Activated T-cell treated with anti-CD3 and anti-CD28 coated beads for 4 hours (primary cell): ENCODE measurements around the gene RPTOR.
"Not testable (repeated sequence)": the region's sequence is repeated elsewhere in the genome, so short reads cannot be mapped to it uniquely, and the experiment has no call there.

Experiments used
- DNase-seq: peaks from one replicate; pipeline ENCODE4 v3.0.0-alpha.2; 2020

The RPTOR gene

DNA sequence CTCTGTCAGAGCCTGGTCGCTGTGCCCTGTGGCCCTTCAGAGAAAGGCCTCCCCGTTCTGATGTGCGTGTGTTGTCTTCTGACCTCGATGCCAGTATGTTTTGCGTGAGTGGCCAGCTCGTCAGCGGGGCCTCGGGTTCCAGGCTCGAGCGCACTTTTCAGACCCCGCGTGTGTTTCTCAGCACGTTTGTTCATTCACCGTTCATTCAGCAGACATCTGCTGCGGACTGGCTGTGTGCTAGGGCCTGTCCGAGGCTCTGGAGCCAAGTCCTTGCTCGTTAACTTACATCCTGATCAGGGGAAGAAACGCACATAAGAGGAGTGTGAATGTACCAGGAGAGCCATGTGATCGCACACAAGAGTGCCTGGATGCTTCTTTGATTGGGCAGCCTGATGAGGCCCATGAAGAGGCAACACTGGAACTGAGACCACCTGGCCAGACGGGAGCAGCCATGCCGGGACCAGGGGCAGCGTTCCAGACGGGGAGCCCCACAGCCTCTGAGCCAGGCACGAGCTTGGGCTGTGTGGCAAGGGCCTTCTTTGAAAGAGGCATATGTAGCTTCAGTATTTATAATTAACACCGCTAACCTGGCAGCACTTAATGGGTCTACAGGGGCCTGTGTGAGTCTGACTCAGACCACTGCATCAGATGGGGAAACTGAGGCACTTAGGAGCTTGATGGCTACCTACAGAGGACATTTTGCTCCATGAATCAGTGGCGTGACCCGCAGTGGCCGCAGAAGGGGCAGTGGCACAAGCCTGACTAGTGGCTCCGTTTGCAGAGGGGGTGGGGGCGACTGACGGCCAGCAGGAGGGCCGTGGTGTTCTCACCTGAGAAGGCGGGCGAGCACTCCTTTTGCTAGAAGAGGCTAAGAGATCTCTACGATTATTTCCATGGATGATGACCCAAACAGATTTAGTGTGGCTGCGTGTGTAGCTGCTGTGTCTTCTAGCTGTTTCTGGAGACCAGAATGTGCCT is 259.1 kb downstream of the RPTOR start:
- DNase-seq: no peak

DNA sequence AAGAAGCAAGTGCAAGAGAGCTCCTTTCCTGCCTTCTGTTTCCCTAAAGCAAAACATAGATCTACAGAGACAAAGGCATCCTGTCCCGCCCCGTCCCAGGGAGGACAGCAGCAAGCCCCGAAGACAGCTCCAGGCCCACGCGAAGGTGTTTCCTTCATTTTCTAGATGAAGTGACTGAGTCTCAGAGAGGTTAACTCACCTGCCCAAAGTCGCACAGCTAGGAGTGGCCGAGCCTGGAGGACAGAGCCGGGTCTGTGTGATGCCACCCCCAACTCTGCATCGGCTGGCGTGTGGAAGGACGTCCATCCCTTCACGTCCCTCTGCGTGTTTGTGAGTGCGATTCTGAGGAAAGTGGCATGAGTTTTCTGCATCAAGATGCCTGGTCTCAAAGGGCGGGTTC is 259.8 kb downstream of the RPTOR start:
- DNase-seq: no peak

DNA sequence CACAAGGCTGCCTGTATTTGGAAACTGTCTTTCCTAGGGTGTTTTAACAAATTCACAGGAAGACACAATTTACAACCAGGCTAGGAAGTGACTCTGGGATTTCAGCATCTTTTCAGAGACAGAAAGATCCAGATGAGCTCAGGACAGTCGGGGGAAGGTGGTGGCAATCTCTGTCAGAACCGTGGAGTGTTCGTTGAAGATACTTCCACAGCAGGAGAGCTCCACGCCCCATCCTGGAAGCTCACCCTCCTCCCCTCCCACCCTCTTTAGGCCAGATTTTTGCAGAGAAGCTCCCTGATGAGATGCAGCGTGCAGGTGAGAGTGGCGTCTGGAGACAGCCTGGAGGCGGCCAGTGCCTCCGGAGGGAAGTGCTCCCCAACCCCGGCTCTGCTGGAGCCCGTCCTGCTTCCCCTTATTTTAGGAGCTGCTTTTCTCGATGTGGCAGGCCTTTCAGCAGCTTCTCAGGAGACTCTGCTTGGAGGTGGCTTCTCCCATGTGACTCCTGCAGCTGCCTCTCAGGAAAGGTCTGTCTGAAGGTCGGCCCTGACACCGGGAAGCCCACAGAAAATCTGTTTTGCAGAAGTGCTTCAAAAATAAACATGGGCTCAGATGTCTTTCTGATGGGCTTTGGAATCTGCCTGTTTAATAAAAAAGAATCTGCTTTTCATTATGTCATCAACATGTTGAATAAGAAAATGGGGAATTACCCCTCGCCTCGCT is 260.6 kb downstream of the RPTOR start:
- DNase-seq: no peak

DNA sequence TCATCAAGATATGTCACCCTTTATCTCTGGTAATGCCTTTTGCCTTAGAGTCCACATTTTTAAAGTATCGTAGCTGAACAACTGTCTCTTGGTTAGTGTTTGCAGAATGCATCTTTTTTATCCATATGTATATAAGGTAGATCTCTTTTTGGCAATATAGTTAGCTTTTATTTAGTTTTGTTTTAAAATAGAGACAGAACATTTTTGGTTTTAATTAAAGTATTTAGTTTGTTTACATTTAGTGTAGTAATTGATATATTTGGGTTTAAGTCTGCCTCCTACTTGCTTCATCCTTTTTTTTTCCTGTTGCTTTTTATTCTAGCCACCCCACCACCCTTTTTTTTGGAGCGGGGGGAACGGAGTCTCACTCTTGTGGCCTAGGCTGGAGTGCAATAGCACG is 262.4 kb downstream of the RPTOR start:
- DNase-seq: no peak

DNA sequence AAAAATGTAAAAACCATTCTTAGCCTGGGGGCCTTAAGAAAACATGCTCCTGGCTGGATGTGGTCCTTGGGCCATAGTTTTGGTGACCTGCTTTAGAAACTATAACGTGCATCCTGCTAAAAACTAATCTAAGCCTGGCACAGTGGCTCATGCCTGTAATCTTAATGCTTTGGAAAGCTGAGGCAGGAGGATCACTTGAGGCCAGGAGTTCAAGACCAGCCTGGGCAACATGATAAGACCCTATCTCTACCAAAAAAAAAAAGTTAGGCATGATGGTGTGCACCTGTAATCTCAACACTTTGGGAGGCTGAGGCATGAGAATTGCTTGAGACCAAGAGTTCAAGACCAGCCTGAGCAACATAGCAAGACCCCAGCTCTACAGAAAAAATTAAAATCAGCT is 263.2 kb downstream of the RPTOR start:
- no peak for DNase-seq

DNA sequence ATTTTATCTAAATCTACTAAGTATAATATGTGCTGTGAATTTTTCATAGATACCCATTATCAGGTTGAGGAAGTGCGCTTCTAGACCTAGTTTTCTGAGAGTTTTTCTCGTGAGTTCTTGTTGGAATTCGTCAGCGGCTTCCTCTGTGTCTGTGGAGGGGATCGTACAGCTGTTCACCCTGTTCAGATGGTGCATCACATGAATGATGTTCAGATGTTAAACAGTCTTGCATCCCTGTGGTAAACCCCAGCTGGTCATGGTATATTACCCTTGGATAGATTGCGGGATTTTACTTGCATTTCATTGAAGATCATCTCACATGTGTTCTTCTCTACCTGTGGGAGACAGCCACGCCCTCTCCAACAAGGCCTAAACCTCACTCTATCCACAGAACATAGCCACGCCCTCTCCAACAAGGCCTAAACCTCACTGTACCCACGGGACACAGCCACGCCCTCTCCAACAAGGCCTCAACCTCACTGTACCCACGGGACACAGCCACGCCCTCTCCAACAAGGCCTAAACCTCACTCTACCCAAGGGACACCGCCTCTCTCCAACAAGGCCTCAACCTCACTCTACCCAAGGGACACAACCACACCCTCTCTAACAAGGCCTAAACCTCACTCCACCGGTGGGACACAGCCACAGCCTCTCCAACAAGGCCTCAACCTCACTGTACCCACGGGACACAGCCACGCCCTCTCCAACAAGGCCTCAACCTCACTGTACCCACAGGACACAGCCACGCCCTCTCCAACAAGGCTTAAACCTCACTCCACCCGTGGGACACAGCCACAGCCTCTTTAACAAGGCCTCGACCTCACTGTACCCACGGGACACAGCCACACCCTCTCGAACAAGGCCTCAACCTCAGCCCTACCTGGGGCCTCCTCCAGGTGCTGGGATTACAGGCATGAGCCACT is 266.8 kb downstream of the RPTOR start:
- no peak for DNase-seq

DNA sequence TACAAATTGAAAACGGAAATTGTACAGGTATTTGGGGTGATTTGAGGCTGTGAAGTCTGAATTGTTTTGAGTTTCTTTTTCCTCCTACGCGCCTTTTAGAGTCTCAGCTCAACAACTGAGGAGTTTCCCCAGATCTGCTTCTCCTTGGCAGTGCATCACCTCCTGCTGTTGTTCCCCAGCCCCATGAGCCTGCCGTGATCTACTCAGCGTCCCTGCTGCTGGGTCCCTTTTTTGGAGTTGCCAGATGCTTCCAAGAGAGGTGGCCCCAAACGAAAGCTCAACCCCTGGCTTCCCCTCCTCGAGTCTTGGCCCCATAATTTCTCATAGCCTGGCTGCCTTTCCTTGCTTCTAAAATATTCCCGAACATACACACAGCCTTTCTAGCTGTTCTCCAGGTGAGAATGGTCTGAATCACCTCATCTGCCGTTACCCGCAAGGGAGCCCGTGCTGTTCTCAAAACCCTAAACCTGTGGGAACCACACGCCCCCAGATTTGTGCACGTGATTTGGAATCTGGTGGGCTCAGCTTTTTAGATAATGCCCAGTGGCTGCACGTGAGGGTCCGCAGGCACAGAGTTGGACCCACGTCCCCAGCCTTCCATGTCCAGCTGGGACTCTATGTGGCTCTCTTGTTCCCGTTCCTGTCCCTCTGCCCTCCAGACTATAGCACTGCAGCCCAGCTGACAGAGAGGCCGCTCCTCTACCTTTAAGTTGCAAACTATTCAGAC is 267.9 kb downstream of the RPTOR start:
- no peak for DNase-seq

DNA sequence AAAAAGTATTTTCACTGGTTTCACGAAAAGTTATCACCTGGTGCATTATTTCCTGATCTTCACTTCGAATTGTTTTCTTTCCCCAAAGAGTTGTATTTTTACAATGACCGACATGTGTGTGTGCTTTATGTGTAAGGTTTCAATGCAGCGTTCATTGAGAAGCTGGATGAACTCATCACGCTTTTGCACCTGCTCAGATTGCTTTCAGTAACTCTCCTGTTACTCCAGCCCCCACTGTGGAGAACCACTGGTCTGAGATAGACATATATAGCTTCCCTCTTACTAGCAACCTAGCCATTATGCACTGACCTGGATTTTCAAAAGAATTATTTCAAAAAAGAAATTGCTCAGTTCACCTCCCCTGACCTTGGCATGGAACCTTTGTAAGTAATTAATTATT is 268.7 kb downstream of the RPTOR start:
- DNase-seq: no peak

DNA sequence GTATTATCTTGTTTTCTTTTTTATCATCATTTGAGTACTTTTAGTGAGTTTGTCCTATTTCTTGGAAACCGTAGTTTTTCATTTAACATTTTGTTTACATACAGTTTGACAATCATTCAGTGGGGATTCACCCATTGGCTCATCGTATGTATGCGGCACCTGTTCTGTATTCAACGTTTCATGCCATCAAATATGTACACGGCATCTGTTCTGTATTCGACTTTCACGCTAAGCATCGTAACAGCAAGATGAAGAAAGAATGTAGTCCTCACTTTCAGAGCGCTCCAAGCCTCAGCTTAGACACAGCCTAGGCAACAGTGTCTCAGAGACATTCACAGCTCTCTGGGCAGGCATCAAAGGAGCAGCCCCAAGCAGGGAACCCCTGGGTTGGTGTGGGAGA is 269.9 kb downstream of the RPTOR start:
- no peak for DNase-seq

DNA sequence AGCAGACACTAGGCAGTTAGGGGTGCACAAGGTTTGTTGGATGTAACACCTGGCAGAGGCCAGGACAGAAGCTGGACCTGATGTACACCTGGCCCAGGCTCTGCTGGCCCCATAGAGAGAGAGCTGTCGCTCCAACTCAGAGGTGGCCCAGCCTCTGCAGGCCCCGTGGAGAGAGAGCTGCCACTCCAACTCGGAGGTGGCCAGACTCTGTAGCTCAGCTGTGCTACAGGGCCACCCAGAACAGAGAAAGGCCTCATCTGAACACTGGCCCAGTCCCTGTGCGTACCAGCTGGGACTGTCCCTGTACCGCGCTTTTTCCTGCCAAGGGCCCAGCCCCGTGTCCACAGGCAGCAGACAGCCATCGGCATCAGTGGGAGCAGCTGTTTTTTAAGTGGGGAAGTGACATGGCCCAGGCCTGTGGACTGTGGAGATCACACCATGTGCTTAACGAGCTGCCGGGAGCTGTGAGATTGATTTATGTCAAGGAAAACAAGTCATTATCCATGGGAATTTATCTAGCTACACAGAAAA is 270.6 kb downstream of the RPTOR start:
- no peak for DNase-seq

DNA sequence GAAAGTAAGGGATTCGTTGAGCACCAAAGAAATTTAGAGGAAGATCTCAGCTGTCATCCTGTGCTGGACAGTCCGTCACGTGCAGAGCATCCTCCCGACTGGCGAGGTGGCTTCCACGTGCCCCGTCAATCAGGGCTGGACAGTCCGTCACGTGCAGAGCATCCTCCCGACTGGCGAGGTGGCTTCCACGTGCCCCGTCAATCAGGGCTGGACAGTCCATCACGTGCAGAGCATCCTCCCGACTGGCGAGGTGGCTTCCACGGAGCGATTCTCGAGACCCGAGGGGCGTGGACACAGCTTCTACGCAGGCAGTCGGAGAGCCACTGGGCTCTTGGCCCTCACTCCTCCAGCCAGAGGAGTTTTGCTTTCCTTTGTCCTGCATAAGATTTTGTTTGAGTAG is 271.1 kb downstream of the RPTOR start:
- DNase-seq: not testable (repeated sequence)

DNA sequence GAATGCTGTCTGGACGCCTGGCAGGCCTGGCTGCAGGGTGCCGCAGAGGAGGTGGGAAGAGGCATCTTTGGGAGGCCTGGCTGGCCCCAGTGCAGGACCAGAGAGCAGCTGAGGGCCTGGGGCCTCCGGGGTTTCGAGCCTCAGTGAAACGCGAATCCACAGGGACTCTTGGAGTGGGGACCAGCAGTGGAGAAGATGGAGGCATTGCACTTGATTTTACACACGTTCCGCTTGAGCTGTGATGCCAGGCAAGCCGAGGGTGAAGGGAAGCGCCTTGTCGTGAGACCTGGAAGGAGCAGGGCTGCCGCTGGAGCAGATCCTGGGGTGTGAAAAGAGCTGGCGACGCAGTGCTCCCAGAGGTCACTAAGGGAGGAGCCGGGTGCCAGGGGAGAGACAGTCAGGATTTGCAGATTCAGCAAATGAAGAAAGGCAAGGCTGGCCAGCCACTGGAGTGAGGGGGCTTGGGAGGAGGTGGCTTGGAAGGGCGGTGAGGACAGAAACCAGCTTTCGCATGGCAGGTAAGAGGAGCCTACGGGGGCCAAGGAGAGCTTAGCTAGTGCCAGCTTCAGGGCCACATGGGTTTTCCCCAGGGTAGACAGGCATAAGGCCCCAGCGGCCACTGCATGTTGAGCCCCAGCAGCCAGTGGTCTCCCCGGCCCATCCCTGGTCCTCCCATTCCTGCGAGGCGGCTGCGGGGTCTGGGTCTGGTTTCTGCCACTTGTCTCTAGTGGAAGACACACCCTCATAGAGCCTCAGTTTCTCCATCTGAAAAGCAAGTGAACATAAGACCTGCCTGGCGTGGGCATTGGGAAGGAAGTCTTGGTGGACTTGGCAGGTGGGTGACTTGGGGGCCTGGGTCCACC is 271.8 kb downstream of the RPTOR start:
- DNase-seq: no peak

DNA sequence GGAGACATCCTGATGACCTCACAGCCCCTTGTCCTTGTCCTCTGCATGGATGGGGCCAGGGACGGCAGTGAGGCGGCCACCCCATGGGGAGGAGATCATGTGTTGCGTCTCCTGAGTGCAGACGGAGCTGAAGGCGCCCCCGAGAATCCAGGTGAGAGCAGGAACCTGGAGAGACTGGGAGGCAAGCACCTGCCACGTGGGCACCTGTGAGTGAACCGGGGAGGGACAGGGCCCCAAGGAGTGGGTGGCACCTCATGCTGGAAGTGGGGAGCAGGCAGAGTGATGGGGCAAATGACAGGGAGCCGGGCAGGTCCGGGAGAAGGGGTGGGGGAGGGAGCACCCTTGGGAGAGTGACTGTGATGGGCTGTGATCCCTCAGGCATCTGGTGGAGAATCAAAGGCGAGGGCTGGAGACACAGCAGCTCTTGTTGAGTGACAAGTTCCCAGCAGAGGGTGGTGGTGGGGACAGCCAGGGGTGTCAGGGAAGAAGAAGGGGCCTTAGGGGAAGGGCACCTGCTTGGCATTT is 272.7 kb downstream of the RPTOR start:
- DNase-seq: no peak

DNA sequence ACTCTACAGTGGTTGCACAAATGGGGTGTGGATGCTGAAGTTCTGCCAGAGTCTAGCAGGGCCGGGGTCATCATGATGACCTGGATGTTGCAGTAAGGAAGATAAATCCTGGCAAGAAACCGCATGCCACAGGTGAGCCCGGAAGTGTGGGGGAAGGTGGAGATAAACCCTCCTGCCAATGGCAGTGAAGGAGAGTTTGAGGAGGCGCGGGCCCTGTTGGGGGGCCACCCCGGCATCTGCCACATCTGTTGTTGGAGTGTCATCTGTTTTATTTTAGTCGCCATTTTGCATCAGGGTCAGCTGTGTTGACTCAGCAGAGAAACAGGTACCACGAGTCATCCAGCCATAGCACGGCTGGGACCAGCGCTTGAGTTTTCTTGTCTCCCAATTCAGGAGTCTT is 273.2 kb downstream of the RPTOR start:
- DNase-seq: no peak

DNA sequence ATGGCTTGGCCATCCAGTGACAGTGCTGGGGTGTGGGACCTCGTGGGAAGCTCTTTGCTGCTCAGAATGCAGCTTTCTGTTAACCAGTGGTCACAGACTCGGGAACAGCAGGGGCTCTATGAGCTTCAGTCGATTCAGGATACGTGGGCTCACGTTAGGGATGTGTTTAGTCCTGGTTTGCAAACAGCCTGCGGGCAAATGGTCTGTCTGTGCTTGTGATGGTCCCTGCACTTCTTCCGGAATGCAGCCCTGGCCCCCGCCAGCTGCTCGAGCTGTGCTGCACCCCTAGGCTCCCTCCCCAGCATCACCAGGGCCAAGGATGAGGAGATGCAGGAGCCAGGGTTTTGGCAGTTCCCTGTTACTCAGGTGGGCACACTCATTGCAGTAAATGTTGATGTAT is 274.2 kb downstream of the RPTOR start:
- no peak for DNase-seq

DNA sequence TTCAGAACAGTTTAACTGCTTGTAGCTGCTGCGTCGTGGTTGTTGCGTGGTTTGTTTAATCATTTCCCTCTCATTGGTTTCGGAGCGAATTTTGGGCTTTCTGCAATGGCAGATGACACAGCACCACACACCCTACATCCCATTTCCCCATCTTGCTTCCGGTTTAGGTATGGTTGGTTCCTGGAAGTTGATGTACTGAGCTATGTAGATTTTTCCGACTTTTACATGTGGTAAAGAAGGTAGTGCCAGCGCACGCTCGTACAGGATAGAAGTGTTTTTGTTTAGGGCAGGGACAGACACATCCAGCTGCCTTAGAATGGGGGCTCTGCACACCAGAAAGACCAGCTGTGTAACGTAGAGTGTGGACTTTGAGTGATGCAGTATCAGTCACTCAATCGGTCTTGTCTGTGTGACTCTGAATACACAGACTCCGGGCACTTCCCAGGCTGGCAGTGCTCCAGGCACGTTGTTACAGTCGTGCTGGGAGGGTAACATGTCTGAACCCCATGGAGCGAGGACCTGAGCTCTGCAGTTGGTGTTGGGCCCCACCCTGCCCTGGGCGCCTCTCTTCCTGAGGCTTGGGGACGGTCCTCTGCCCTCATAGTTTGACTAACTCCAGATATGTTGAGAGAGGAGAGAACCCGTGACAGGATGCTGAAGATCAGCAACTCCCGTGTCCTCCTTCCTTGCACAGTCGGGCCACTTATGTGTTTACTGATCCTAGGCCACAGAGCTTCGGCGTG is 275.0 kb downstream of the RPTOR start:
- no peak for DNase-seq

DNA sequence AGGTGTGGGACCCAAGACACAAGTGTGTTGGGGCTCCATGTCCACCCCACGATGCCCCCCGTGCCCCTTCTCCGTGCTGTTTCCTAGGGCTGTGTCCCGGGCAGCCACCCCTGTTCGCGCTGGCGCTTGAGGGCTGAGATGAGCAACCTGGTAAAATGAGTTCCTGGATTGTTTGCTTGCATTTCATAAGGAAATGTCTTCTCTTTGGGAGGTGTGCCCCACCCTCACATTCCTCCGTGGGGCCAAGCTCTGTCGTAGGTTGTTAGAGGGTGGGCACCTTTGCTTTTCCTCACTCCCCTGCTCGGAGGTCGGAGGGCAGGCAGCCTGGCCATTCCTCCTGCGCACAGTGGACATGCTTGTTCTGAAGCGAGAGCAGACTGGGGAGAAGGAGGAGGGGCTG is 275.7 kb downstream of the RPTOR start:
- DNase-seq: no peak

DNA sequence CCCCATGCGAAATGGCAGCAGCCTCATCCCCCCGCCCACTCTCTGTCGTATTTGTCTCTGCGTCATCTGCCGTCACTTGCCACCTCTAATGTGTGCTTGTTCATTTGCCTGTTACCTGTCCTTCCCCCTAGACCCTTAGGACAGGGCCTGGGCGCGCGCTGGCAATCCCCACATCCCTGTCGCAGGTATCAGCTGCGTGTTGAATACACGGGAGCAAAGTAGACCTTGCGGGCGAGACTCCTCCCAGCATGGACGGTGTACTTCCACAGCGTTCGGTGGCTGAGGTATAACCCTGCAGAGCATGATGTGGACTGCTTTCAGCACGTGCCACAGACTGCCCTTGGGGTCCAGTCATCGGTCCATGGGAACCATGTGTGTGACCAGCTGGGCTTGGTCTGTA is 276.9 kb downstream of the RPTOR start:
- DNase-seq: no peak

DNA sequence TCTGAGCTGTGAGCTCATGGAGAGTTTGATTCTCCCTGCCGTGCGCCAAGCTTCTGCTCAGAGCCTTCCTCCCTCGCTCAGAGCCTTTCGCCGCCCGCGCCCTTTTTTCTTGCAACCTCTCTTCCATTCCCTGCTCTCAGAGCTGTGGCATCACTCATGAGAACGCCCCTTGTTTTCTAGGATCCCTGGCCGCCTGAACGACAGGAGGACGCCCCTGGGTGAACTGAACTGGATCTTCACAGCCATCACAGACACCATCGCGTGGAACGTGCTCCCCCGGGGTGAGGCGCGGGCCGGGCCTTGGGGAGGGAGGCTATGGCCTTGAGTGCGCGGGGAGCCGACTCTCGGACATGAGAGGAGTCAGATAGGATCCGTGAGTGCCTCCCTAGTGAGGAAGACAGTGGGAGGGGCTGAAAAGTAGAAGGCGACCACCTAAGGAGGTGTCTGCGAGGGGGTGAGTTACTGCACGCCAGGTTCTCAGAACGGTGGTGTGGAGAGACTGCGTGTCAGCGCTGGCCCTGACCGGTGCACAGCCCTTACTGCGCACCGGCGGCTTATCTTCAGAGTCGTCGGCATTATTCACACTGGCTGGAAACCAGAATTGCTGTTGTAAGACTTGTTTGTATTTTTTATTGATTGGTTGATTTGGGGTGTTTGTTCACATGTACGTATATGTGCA is 277.5 kb downstream of the RPTOR start:
- no peak for DNase-seq
